ENCODE measurements around the gene UBALD2.

UBALD2 gene

DNA sequence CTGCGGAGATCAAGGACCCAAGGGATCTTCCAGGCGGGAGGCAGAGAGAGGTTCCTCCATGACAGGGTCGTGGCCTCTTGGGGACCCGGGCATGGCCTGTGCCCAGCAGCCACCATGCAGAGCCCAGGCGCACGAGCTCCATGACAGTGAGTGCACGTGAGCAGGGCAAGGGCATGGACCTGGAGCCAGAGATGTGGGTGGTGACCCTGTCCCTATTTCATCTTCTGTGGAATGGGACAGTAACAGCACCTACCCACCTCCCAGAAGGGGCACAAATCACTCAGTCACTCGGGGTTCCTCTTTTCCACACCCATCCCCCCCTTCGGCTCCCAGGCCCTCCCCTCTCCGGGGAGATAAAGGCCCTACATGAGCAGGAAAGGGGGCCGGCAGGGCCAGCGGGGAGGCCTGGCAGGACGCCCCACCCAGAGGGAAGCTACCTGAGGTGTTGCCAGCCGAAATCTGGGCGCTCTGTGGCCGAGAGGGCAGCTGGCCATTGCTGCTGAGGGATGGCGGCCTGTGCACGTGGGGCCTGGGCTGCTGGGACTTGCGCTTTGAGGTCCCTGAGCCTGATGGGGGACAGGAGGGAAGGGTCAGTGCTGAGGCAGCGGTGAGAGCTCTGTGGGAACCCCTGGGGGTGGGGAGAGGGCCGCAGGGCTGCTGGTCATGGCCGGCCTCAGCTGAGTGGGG lies 10.4 kb downstream of the UBALD2 start:
- TF ChIP-seq, protein P1, sequence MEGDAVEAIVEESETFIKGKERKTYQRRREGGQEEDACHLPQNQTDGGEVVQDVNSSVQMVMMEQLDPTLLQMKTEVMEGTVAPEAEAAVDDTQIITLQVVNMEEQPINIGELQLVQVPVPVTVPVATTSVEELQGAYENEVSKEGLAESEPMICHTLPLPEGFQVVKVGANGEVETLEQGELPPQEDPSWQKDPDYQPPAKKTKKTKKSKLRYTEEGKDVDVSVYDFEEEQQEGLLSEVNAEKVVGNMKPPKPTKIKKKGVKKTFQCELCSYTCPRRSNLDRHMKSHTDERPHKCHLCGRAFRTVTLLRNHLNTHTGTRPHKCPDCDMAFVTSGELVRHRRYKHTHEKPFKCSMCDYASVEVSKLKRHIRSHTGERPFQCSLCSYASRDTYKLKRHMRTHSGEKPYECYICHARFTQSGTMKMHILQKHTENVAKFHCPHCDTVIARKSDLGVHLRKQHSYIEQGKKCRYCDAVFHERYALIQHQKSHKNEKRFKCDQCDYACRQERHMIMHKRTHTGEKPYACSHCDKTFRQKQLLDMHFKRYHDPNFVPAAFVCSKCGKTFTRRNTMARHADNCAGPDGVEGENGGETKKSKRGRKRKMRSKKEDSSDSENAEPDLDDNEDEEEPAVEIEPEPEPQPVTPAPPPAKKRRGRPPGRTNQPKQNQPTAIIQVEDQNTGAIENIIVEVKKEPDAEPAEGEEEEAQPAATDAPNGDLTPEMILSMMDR (IDR thresholded peaks at IDR 0.05; ENCODE audit: extremely low read depth, insufficient read depth, missing control alignments) = no peak
- no peak for DNase-seq (ENCODE audit: low spot score)
- in situ Hi-C loops (cut with MboI; ENCODE audit: low pct_unique_long_range_greater_than_20kb, low sequenced_read_pairs, unreplicated experiment) = no loop called here

DNA sequence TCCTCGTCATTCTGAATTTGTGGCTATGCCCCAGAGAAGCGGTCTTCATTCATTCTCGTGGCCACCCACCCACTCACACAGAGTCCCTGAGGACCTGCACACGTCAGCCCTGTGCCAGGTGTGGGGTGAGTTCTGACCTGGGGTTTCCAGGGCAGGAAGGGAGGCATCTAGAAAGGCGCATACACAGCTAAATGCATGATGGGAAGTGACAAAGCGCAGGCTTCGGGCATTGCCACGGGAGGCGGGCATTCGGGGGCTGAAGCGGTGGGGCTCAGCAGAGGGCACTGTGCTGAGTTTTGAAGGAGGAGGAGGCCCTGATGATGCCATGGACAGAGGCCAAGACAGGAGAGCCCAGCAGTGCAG lies 10.9 kb downstream of the UBALD2 start:
- TF ChIP-seq, protein P1 (IDR thresholded peaks at IDR 0.05; ENCODE audit: extremely low read depth, insufficient read depth, missing control alignments) = peak; percentile 27
- in situ Hi-C loops (cut with MboI; ENCODE audit: low pct_unique_long_range_greater_than_20kb, low sequenced_read_pairs, unreplicated experiment) = no loop called here
- DNase-seq (ENCODE audit: low spot score) = no peak

DNA sequence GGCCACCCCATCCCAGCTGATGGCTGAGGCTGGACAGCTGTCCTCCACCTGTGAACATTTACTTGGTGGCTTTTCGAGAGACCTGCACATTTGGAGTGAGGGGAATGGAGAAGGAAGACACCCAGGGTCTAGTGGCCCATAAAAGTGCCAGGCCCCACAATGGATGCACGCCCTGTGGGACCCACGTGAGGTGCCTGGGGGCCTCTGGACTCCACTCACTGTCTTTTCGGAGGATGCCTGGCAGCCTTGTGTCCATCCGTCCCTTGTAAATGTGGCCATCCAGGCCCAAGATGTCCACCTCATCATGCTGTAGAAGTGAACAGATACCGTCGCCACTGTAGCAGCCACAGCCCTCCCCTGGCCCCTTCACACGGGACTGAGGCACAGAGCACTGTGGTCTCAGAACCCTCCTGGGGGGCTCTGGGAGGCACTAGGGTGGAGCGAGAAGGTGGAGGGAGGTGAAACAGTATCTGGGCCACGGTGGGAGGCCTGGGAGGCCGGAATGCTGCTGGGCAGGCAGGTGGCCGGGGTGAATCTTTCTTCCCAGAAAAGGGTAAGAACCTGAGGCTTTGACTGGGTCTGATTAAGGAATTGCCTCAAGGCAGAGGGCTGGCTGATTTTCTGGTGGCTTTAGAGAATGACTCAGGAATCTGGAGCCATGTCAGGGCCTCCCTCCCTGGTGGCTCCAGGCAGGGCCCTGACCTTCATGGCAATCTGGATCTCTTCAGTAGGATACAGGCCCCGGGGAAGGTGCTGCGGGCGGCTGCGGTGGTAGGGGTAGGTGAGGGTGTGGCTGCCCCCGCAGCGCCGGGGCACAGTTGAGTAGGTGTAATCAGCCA lies 11.5 kb downstream of the UBALD2 start:
- in situ Hi-C loops (cut with MboI; ENCODE audit: low pct_unique_long_range_greater_than_20kb, low sequenced_read_pairs, unreplicated experiment) = no loop called here
- TF ChIP-seq, protein P1 (IDR thresholded peaks at IDR 0.05; ENCODE audit: extremely low read depth, insufficient read depth, missing control alignments) = no peak
- no peak for DNase-seq (ENCODE audit: low spot score)

DNA sequence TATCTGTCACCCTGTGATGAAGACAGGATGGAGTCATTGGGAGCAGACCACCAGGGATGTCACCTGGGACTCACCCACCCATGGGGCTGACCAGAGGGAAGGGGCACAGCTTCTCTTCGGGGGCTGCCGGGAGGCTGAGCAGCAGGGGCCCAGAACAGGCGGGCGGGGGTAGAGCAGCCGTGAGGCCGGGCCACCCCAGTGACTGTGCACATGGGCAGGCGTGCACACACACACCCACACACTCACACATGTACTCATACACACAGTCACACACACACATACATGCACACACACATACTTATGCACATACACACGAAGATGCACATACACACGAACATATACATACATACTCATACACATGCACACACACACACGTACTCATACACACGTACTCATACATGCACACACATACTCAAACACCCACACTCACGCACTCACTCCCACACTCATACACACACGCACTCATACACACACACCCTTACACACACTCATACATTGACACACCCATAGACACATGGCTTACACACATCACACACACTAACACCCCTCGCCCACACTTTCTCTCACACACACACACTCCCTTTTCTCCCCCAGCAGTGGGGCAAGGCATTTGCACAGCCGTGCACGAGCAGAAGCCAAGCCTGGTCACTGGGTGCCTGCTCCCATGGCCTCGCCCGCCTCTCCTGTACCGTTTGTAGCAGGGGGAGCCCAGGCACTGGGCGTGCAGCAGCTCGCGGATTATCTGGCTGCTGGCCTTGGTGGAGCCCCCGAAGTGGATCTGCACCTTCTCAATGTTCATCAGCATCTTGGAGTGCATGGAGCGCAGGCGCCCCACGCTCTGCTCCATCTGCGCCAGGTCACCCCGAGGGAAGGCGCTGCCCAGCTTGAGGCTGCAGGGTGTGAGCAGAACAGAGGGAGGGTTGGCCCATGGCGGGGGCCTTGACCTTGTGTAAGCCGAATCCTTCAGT lies 12.4 kb downstream of the UBALD2 start:
- in situ Hi-C loops (cut with MboI; ENCODE audit: low pct_unique_long_range_greater_than_20kb, low sequenced_read_pairs, unreplicated experiment) = no loop called here
- TF ChIP-seq, protein P1 (IDR thresholded peaks at IDR 0.05; ENCODE audit: extremely low read depth, insufficient read depth, missing control alignments) = no peak
- DNase-seq (ENCODE audit: low spot score) = no peak

DNA sequence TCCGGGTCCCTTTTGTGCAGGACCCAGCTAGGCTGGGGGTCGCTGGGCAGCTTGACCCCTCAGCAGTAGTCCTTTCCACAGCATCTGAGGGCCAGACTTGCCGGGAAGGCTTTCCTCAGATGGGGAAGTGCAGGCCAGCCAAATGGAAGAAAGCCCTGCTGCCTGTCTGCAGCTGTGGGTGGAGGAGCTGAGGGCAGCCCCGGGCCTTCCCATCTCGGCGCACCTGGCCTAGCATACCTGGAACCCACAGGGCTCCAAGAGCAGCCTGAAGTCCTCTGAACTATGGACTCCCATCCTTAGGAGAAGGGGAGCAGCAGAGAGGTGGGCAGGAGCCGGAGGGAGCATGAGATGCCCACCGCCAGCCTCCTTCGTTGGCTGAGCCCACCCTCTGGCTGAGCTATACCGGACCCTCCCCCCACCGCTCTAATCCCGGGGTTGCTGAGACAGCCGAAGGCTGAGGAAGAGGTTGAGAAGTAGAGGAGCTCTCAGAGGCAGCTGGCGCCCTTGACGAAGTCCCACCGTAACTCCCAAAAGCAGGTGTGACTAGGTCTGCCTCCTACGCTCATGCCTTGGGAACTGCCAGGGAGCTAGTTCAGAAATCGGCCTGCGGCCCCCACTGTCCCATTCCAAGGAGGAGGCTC lies 13.2 kb downstream of the UBALD2 start:
- in situ Hi-C loops (cut with MboI; ENCODE audit: low pct_unique_long_range_greater_than_20kb, low sequenced_read_pairs, unreplicated experiment) = no loop called here
- DNase-seq (ENCODE audit: low spot score) = no peak
- TF ChIP-seq, protein P1 (IDR thresholded peaks at IDR 0.05; ENCODE audit: extremely low read depth, insufficient read depth, missing control alignments) = no peak
